ENCODE results near the gene STARD5. TPM values are rescaled to one million over a fixed set of nuclear protein-coding genes. Genes with fewer than 3 reads are reported as not detected.
A peak's percentile ranks its signal among the peaks of the same experiment; 100 is the strongest.

Gene STARD5
- total RNA-seq, 2 donors from 2014 or later, result 32.7 to 36.4 TPM

- no peak for ATAC-seq
- DNase-seq, result no peak
- intact Hi-C loops (cut with DNase I, micrococcal nuclease), result loop anchor here in 1 of 2 donors (10.0 kb wide), 1 partner anchor 112 kb away; no protein-coding TSS in a partner anchor
These were observed 41.0 kb downstream of the STARD5 start for GRCh38 chr15:81282911-81283310.

GRCh38 chr15:81282606-81282895 lies 41.4 kb downstream of the STARD5 start:
- DNase-seq (no peak), ATAC-seq (no peak)
- intact Hi-C loops (cut with DNase I, micrococcal nuclease), result loop anchor here in 1 of 2 donors (10.0 kb wide), 1 partner anchor 112 kb away; no protein-coding TSS in a partner anchor

- no peak for ATAC-seq
- intact Hi-C loops (cut with DNase I, micrococcal nuclease), result loop anchor here in 1 of 2 donors (10.0 kb wide), 1 partner anchor 113 kb away; no protein-coding TSS in a partner anchor
- DNase-seq, result no peak
These were observed 42.0 kb downstream of the STARD5 start for GRCh38 chr15:81281766-81282605.

GRCh38 chr15:81281456-81281735 lies 42.5 kb downstream of the STARD5 start:
- ATAC-seq (no peak), DNase-seq (no peak)
- intact Hi-C loops (cut with DNase I, micrococcal nuclease), result loop anchor here in 1 of 2 donors (10.0 kb wide), 1 partner anchor 113 kb away; no protein-coding TSS in a partner anchor

GRCh38 chr15:81280696-81281455 lies 43.1 kb downstream of the STARD5 start:
- ATAC-seq (peak; percentile 88), DNase-seq (peak; percentile 49 to 68)
- intact Hi-C loops (cut with DNase I, micrococcal nuclease), result loop anchor here in 1 of 2 donors (10.0 kb wide), 1 partner anchor 114 kb away; no protein-coding TSS in a partner anchor

GRCh38 chr15:81279621-81280485 lies 44.1 kb downstream of the STARD5 start:
- peak; percentile 50 for ATAC-seq
- DNase-seq, result no peak
- intact Hi-C loops (cut with DNase I, micrococcal nuclease), result loop anchor here (5.0 to 10.0 kb wide), 4 partner anchors 45 to 117 kb away; partner anchors contain the start of gene STARD5 (in 1 of the 2)

GRCh38 chr15:81278306-81279029 lies 45.5 kb downstream of the STARD5 start:
- intact Hi-C loops (cut with DNase I, micrococcal nuclease), result loop anchor here (5.0 to 10.0 kb wide), 3 partner anchors 46 to 119 kb away; partner anchors contain the start of gene STARD5 (in 1 of the 2)
- ATAC-seq (no peak), DNase-seq (no peak)

GRCh38 chr15:81277851-81278250 lies 46.1 kb downstream of the STARD5 start:
- intact Hi-C loops (cut with DNase I, micrococcal nuclease), result loop anchor here (5.0 to 10.0 kb wide), 3 partner anchors 47 to 119 kb away; partner anchors contain the start of gene STARD5 (in 1 of the 2)
- ATAC-seq, result no peak
- no peak for DNase-seq

- no peak for DNase-seq
- intact Hi-C loops (cut with DNase I, micrococcal nuclease), result loop anchor here (5.0 to 10.0 kb wide), 3 partner anchors 48 to 120 kb away; partner anchors contain the start of gene STARD5 (in 1 of the 2)
- no peak for ATAC-seq
These were observed 47.0 kb downstream of the STARD5 start for GRCh38 chr15:81276967-81277366.

GRCh38 chr15:81275711-81276392 lies 48.1 kb downstream of the STARD5 start:
- DNase-seq (no peak), ATAC-seq (no peak)
- intact Hi-C loops (cut with DNase I, micrococcal nuclease), result loop anchor here (5.0 to 10.0 kb wide), 3 partner anchors 49 to 121 kb away; partner anchors contain the start of gene STARD5 (in 1 of the 2)

- peak; percentile 88 for ATAC-seq
- intact Hi-C loops (cut with DNase I, micrococcal nuclease), result loop anchor here (5.0 to 10.0 kb wide), 3 partner anchors 50 to 122 kb away; partner anchors contain the start of gene STARD5 (in 1 of the 2)
- DNase-seq, result peak; percentile 72 to 78
These were observed 48.8 kb downstream of the STARD5 start for GRCh38 chr15:81274931-81275707.

GRCh38 chr15:81274255-81274654 lies 49.7 kb downstream of the STARD5 start:
- no peak for DNase-seq
- no peak for ATAC-seq
- intact Hi-C loops (cut with DNase I, micrococcal nuclease), result loop anchor here in 1 of 2 donors (10.0 kb wide), 1 partner anchor 51 kb away; the partner anchor contains the start of gene STARD5

GRCh38 chr15:81273855-81274254 lies 50.1 kb downstream of the STARD5 start:
- intact Hi-C loops (cut with DNase I, micrococcal nuclease), result loop anchor here in 1 of 2 donors (10.0 kb wide), 1 partner anchor 51 kb away; the partner anchor contains the start of gene STARD5
- no peak for ATAC-seq
- DNase-seq, result no peak

- no peak for ATAC-seq
- DNase-seq, result no peak
- intact Hi-C loops (cut with DNase I, micrococcal nuclease), result loop anchor here in 1 of 2 donors (10.0 kb wide), 1 partner anchor 52 kb away; the partner anchor contains the start of gene STARD5
These were observed 50.7 kb downstream of the STARD5 start for GRCh38 chr15:81273200-81273599.

GRCh38 chr15:81271761-81272644 lies 51.9 kb downstream of the STARD5 start:
- intact Hi-C loops (cut with DNase I, micrococcal nuclease), result loop anchor here in 1 of 2 donors (10.0 kb wide), 1 partner anchor 53 kb away; the partner anchor contains the start of gene STARD5
- no peak for ATAC-seq

More at GRCh38 chr15:81271761-81272644, 51.9 kb downstream of the STARD5 start:
- no peak for DNase-seq

All from left colon (tissue), 2 donors.